SJCRH30 (cell line): ENCODE measurements around the gene ARMC8. TPM values are rescaled to one million over a fixed set of nuclear protein-coding genes. Genes with fewer than 3 reads are reported as not detected.
"Not testable (repeated sequence)": the region's sequence is repeated elsewhere in the genome, so short reads cannot be mapped to it uniquely, and the experiment has no call there.

Source experiments
- DNase-seq, 2 experiments: peaks; one replicate each; pipeline ENCODE4 v3.0.0-alpha.2; 2015 to 2020
- H3K27ac ChIP-seq: fragments of 250-450 bp; sonication (Bioruptor Pico); 2 replicates; pipeline ENCODE4 v1.5.1; 2020; ENCODE audit warnings: mild to moderate bottlenecking, moderate library complexity
- H3K27me3 ChIP-seq: fragments of 250-450 bp; sonication (Bioruptor Pico); 2 replicates; pipeline ENCODE4 v1.5.1; 2020; ENCODE audit warnings: mild to moderate bottlenecking, moderate library complexity
- H3K36me3 ChIP-seq: fragments of 250-450 bp; sonication (Bioruptor Pico); 2 replicates; pipeline ENCODE4 v1.5.1; 2020; ENCODE audit warnings: mild to moderate bottlenecking, moderate library complexity
- H3K4me1 ChIP-seq: fragments of 250-450 bp; sonication (Bioruptor Pico); 2 replicates; pipeline ENCODE4 v1.5.1; 2020; ENCODE audit warnings: mild to moderate bottlenecking, moderate library complexity
- H3K4me3 ChIP-seq: fragments of 250-450 bp; sonication (Bioruptor Pico); 2 replicates; pipeline ENCODE4 v1.5.1; 2020; ENCODE audit warnings: mild to moderate bottlenecking, moderate library complexity
- H3K9me3 ChIP-seq: fragments of 250-450 bp; sonication (Bioruptor Pico); replicated peaks from 2 replicates; pipeline ENCODE4 v1.5.1; 2020; ENCODE audit warnings: mild to moderate bottlenecking, moderate library complexity
- total RNA-seq: library from RNA; depleted of rRNA; stranded (reverse); fragments of >200 nt; shearing (Covaris generic); gene quantifications from 2 replicates; pipeline ENCODE4 v1.2.3, GENCODE V29; 2014; rRNA removed

The ARMC8 gene, protein sequence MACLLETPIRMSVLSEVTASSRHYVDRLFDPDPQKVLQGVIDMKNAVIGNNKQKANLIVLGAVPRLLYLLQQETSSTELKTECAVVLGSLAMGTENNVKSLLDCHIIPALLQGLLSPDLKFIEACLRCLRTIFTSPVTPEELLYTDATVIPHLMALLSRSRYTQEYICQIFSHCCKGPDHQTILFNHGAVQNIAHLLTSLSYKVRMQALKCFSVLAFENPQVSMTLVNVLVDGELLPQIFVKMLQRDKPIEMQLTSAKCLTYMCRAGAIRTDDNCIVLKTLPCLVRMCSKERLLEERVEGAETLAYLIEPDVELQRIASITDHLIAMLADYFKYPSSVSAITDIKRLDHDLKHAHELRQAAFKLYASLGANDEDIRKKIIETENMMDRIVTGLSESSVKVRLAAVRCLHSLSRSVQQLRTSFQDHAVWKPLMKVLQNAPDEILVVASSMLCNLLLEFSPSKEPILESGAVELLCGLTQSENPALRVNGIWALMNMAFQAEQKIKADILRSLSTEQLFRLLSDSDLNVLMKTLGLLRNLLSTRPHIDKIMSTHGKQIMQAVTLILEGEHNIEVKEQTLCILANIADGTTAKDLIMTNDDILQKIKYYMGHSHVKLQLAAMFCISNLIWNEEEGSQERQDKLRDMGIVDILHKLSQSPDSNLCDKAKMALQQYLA
- total RNA-seq = 63.3 and 64.3 TPM in 2 replicates

DNA sequence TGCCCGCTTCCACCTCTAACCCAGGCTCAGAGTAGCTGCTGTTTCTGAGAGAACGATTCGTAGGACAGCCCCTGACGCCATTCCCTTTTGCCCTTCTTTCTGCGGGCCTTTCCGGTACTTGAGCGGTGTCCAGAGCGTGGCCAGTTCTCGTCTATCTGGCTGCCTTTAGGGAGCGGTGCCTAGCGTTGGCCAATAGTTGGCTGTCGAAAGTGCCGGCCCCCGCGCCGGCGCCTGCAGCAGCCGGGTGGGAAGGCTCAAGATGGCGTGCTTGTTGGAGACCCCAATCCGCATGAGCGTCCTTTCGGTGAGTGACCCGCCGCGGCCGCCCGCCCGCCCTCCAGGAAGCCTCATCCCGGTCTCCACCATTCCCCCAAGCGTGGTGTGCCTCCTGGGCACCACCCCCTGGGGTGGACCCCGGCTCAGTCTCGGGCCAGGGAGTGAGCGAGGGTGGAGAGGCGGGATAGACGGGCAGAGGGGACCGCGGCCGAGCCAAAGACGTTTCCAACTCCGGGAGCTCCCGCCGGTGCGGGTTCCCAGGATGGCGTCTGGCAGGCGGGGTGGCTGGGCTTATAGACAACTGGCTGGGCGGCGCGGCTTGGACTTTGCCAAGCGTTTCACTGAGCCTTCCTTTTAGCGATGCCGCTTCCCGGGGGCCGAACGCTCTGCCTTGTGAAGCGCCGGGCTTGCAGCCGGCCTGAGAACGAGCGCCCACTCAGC lies at the start of gene ARMC8:
Gene ARMC8 (plus strand): TSS at position 6 of the 717 bp plus-strand sequence. CDS start 254 bp downstream, at position 260.
- peaks cover 11% of the 10 kb centered on the region for H3K36me3 ChIP-seq
- peaks cover 12% of the 10 kb centered on the region for H3K4me1 ChIP-seq
- H3K27me3 ChIP-seq = no peaks in the 10 kb centered on the region
- no peaks in the 10 kb centered on the region for H3K9me3 ChIP-seq
- peak within 1 kb of the TSS; percentile 98 for H3K27ac ChIP-seq
- DNase-seq = peak; percentile 76
- H3K4me3 ChIP-seq = peak within 1 kb of the TSS; percentile 92

DNA sequence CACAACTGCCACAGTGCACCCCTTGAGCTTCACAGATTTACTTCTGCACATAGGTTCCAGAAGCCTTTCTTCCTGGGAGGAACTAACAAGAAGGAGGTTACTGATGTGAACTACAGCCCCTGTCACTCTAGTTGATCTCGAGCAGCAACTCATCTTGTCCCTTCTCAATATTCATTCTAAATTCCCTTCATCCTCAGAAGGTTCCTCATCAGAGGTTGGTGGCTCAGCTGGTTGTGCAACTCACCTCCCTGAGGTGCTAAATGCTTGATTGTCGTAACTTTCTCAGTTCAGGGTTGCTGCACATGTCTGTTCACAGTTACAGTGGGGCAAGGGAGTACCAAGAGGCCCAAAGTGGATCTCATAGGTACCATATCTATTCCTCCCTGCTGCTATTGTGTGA lies 49.2 kb upstream of the ARMC8 start:
- Histone ChIP-seq H3K4me3 (no peak overlapping the region), H3K36me3 (no peaks in the 10 kb centered on the region), H3K4me1 (peaks cover 18% of the 10 kb centered on the region), H3K27ac (no peak overlapping the region), H3K9me3 (no peaks in the 10 kb centered on the region), H3K27me3 (no peaks in the 10 kb centered on the region)
- DNase-seq = no peak

DNA sequence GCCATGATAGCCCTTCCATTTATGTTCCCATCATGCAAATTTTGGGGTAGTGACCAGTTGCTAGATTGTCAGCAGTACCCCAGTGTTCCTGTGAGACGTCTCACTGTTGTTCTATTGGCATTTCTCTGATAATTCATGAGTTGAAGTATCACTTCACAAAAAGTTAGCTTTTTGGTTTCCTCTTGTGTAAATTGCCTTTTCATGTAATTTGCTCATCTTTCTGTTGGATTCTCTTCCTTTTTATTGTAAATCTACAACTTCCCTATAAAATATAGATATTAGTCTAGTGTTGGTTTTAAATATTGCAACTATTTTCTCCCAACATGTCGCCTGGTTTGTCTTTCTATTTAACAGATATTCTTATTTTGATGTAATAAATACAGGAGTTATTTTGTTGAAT lies 47.4 kb upstream of the ARMC8 start:
- Histone ChIP-seq H3K36me3 (peaks cover 2% of the 10 kb centered on the region; the same call in 1 of the 2 replicates), H3K9me3 (peaks cover 6% of the 10 kb centered on the region), H3K4me3 (no peak overlapping the region), H3K27me3 (no peaks in the 10 kb centered on the region), H3K27ac (no peak overlapping the region), H3K4me1 (peaks cover 18% of the 10 kb centered on the region)
- no peak for DNase-seq

DNA sequence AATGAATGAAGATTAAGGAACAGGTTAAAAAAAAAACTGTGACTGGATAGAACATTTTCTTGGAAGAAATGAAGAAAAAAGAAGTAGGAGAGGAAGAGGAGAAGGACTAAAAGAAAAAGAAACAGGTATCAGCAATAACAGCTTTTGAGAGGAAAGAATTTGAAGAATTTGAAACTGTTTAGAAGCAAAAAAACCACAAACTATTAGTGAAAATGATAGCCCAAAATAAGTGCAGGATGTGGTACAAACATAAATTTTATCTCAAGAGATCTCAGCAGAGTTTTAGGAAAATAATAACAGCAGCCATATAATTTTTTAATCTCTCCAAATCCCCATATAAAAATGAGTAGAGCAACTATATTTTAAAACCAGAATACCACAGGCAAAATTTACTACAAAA lies 46.2 kb upstream of the ARMC8 start:
- no peak for DNase-seq
- Histone ChIP-seq H3K4me3 (no peak overlapping the region), H3K27ac (peak overlapping the region; percentile 33; the same call in 1 of the 2 replicates), H3K9me3 (peaks cover 6% of the 10 kb centered on the region), H3K27me3 (no peaks in the 10 kb centered on the region), H3K4me1 (peaks cover 18% of the 10 kb centered on the region), H3K36me3 (peaks cover 2% of the 10 kb centered on the region; the same call in 1 of the 2 replicates)

DNA sequence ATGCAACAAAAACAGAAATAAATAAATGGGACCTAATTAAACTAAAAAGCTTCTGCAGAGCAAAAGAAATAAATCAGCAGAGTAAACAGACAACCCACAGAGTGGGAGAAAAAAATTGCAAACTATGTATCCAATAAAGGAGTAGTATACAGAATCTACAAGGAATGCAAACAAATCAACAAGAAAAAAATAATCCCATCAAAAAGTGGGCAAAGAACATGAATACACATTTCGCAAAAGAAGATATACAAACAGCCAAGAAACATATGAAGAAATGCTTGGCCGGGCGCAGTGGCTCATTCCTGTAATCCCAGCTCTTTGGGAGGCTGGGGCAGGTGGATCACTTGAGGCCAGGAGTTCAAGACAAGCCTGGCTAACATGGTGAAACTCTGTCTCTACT lies 44.9 kb upstream of the ARMC8 start:
- not testable (repeated sequence) for H3K27ac ChIP-seq, H3K4me3 ChIP-seq, H3K27me3 ChIP-seq, DNase-seq, H3K36me3 ChIP-seq, H3K9me3 ChIP-seq
- H3K4me1 ChIP-seq = peaks cover 18% of the 10 kb centered on the region

DNA sequence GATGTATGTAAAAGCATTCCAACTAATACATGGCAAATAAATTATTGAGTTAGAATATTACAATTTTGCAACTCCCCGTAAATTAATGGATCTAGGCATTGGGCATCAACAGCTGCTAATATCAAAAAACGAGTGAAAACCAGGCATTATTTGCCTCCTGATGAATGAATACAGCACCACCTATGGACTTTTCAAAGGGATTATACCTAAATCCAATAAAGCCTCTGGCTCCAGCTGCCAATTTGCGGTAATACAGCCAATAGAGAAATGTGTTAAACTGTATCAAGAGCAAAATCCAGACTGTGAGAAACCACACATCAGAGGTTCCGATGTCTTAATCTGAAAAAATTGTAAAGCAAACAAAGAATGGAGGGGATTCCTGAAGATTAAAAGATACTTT lies 38.6 kb upstream of the ARMC8 start:
- H3K27ac ChIP-seq = no peak overlapping the region
- H3K36me3 ChIP-seq = peaks cover 2% of the 10 kb centered on the region; the same call in 1 of the 2 replicates
- peaks cover 9% of the 10 kb centered on the region; the same call in 1 of the 2 replicates for H3K4me1 ChIP-seq
- peaks cover 6% of the 10 kb centered on the region for H3K9me3 ChIP-seq
- H3K4me3 ChIP-seq = no peak overlapping the region
- H3K27me3 ChIP-seq = 0 out of 2 replicates have a peak, but pooled peaks cover 3% of the 10 kb centered on the region
- DNase-seq = peak; percentile 25 to 63

DNA sequence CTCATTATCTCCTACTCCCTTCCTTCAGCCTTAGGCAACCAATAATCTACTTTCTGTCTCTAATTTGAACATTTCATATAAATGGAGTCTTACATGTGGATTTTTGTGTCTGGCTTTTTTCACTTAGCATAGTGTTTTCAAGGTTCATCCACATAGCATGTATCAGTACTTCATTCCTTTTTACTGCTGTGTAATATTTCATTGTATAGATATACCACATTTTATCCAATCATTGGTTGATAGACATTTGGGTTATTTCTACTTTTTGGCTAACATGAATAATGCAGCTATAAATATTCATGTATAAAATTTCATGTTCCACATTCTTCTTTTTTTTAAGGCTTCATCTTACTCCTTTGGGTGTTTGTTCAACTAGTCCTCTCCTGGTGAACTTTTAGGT lies 32.6 kb upstream of the ARMC8 start:
- Histone ChIP-seq H3K27ac (no peak overlapping the region), H3K9me3 (no peaks in the 10 kb centered on the region; the same call in 1 of the 2 replicates), H3K4me3 (no peak overlapping the region), H3K4me1 (no peaks in the 10 kb centered on the region), H3K36me3 (0 out of 2 replicates have a peak, but pooled peaks cover under 1% of the 10 kb centered on the region), H3K27me3 (no peaks in the 10 kb centered on the region)
- no peak for DNase-seq

DNA sequence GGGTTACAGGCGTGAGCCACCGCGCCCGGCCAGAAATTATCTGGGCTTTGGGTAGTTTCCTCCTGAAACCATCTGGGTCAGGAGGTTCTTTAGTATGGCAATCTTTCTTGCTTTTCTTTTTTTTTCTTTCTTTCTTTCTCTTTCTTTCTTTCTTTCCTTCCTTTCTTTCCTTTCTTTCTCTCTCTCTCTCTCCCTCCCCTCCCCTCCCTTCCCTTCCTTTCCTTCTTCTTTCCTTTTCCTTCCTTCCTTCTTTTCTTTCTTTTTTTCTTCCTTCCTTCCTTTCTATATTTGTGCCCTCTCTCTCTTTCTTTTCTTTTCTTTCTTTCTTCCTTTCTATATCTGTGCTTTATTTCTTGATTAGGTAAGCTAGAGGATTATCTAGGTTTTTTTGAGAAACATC lies 29.4 kb upstream of the ARMC8 start:
- H3K36me3 ChIP-seq = peaks cover 24% of the 10 kb centered on the region
- DNase-seq = no peak

DNA sequence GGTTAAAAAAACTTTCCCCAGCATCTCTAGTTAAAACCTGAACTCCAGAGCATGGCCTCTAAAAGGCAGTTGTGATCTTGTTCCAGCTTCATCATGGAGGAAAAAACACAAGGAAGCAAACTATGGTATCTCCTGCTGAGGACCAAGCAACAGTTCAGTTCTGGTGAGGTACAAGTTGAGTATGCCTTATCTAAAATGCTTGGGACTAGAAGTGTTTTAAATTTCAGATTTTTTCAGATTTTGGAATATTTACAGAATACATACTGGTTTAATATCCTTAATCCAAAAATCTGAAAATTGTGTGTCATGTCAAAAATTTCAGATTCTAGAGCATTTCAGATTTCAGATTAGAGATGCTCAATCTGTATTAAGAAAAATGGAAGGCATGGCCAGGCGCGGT lies 22.0 kb upstream of the ARMC8 start:
- no peaks in the 10 kb centered on the region for H3K4me1 ChIP-seq
- no peaks in the 10 kb centered on the region for H3K9me3 ChIP-seq
- H3K27ac ChIP-seq = no peak overlapping the region
- DNase-seq = no peak
- no peaks in the 10 kb centered on the region for H3K27me3 ChIP-seq
- H3K4me3 ChIP-seq = no peak overlapping the region
- H3K36me3 ChIP-seq = peaks cover 76% of the 10 kb centered on the region

More for the DNA sequence above, 29.4 kb upstream of the ARMC8 start:
- no peak overlapping the region for H3K27ac ChIP-seq
- H3K4me1 ChIP-seq = no peaks in the 10 kb centered on the region
- no peaks in the 10 kb centered on the region for H3K27me3 ChIP-seq
- H3K4me3 ChIP-seq = no peak overlapping the region
- no peaks in the 10 kb centered on the region; the same call in 1 of the 2 replicates for H3K9me3 ChIP-seq

DNA sequence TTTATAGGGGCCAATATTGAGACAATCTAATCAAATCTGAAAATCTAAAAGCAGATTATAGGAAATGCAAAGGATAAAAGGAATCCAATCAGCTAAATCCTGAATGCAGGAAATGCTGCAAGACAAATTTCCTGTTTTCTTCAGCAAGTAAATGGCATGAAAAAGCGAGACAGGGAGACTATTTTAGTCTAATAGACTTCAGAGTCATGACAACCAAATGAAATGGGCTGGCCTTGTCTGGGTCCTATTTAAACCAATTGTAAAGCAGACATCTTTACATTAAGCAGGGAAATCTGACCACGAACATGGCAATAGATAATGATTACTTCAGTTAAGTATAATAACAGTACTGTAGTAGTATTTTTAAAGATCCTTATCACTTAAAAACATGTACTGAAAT lies 14.5 kb upstream of the ARMC8 start:
- DNase-seq = no peak
- no peaks in the 10 kb centered on the region for H3K4me1 ChIP-seq
- H3K27me3 ChIP-seq = no peaks in the 10 kb centered on the region
- H3K27ac ChIP-seq = no peak overlapping the region
- peaks cover 27% of the 10 kb centered on the region for H3K36me3 ChIP-seq
- H3K9me3 ChIP-seq = no peaks in the 10 kb centered on the region
- H3K4me3 ChIP-seq = no peak overlapping the region

DNA sequence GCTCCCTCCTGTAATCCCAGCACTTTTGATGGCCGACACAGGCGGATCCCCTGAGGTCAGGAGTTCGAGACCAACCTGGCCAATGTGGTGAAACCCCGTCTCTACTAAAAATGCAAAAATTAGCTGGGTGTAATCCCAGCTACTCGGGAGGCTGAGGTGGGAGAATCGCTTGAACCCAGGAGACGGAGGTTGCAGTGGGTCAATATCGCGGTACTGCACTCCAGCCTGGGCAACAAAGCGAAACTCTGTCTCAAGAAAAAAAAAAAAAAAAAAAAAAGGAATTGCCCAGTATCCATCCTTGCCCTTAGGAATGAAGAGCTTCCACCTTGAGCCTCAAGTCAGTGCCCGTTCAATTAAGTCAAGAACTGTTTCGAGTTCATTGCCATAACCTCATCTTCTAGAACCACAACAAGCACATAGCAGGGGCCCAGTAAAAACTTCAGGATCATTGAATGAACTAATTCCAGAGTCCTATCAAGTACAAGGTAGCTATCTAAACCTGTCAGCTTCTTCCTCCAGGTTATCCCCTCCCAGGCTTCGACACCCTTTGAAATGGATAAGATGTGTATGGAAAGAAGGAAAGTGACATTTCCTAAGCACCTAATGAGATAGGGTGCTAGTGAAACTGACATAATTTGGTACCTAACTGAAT lies 13.2 kb upstream of the ARMC8 start:
- Histone ChIP-seq H3K4me1 (no peaks in the 10 kb centered on the region), H3K27me3 (no peaks in the 10 kb centered on the region), H3K36me3 (peaks cover 19% of the 10 kb centered on the region), H3K9me3 (no peaks in the 10 kb centered on the region), H3K4me3 (peak overlapping the region; percentile 83), H3K27ac (peak overlapping the region; percentile 77)
- DNase-seq = no peak

DNA sequence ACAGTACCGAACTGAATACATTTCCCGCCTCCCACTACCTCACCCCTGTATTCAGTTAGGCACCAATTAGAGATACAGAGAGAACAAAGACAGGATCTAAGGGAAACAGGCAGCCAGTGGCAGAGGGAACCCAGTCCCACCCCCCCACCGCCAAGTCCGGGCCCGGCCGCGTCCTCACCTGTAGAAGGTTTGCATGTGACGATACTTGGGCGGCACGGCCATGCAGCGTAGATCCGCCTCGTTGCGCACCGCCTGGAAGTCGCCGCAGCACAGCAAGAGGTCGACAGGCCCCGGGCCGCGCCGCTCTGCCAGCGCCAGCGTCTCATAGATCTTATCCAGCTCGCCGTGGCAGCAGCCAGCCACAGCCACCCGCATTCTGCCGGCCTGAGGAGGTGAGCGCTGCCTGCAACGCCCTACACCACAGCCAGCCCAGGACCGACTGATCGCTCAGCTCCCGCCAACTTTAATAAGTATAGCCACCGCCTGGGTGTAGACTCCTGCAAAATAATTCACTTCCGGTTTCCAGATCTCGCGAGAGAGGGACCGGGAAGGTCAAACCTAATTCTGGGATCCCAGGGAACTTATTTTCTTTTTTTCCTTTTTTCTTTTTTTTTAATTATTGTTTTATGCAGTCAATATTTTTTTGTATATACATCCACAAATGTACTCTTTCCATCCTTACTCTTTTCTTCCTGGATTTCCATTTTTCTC lies 12.5 kb upstream of the ARMC8 start, which contains the start of gene DBR1:
Gene DBR1 (minus strand): TSS at position 501 of the 711 bp plus-strand sequence. CDS start 126 bp downstream, at position 375.
- Histone ChIP-seq H3K27me3 (no peaks in the 10 kb centered on the region), H3K4me3 (peak within 1 kb of the TSS; percentile 83), H3K9me3 (no peaks in the 10 kb centered on the region), H3K4me1 (no peaks in the 10 kb centered on the region), H3K36me3 (peaks cover 15% of the 10 kb centered on the region; the same call in 1 of the 2 replicates), H3K27ac (peak within 1 kb of the TSS; percentile 77)
- DNase-seq = peak; percentile 90 to 93

DNA sequence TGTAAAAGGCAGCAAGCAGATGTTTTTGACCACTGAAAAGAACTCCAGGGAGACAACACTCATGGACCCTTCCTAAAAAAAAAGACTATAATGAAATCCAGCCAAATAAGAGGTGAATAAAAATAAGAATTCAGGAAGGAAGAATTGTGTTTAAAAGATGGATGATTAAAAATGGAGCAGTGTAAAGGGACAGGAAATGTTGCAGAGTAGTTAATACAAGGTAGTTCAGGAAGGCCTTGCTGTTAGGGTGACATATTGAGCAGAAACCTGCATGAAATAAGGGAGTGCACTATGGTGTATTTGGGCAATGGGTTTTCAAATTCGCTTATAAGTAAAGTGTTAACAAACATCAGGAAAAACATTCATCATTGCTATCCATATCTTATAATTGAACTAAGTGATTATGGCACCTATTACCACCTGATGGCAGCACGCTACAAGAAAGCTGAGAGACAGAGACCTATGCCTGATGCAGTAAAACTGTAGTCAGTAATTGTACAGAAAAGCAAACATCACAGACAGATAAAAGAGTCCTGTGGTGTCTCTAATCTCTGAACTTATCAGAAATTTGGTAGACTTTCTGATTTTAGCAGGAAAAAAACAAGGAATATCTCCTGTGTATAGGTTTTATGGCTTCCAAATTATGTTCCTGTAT lies 6.6 kb upstream of the ARMC8 start:
- no peak overlapping the region for H3K27ac ChIP-seq
- H3K9me3 ChIP-seq = no peaks in the 10 kb centered on the region
- peak; percentile 33 to 63 for DNase-seq

More for the DNA sequence above, 6.6 kb upstream of the ARMC8 start:
- Histone ChIP-seq H3K36me3 (no peaks in the 10 kb centered on the region), H3K4me1 (peaks cover 6% of the 10 kb centered on the region; the same call in 1 of the 2 replicates), H3K4me3 (no peak overlapping the region), H3K27me3 (no peaks in the 10 kb centered on the region)
